Aorta (tissue), 5 donors: ENCODE results near the gene SERPINB10. TPM values are rescaled to one million over a fixed set of nuclear protein-coding genes. Genes with fewer than 3 reads are reported as not detected.
A peak's percentile ranks its signal among the peaks of the same experiment; 100 is the strongest.

ENCODE experiments used
- ATAC-seq: fragments of 200-7000 bp; cut with Tn5 transposase; one replicate; pipeline ENCODE4 v1.9.1; 2022; ENCODE audit warnings: moderate library complexity; ENCODE audit not compliant: low FRiP score
- DNase-seq, 2 donors: peaks; one replicate each; pipeline ENCODE4 v3.0.0-alpha.2; 2020
- H3K27ac ChIP-seq, 2 donors: one replicate each; pipeline ENCODE4 v1.5.1; 2013; ENCODE audit warnings: low read length in 2 of 2, mild to moderate bottlenecking in 2 of 2, moderate library complexity in 2 of 2, control low read depth in 1 of 2, inconsistent platforms in 1 of 2, low read depth in 1 of 2
- H3K27me3 ChIP-seq, 2 donors: one replicate each; pipeline ENCODE4 v1.6.1; 2013; ENCODE audit warnings: control low read depth in 1 of 2, low read length in 1 of 2, mild to moderate bottlenecking in 1 of 2, moderate library complexity in 1 of 2; ENCODE audit not compliant: insufficient read depth in 2 of 2, control insufficient read depth in 1 of 2
- H3K36me3 ChIP-seq, 2 donors: one replicate each; pipeline ENCODE4 v1.6.1; 2013; ENCODE audit warnings: control low read depth in 1 of 2, low read length in 1 of 2, mild to moderate bottlenecking in 1 of 2; ENCODE audit not compliant: insufficient read depth in 2 of 2, control insufficient read depth in 1 of 2
- H3K4me1 ChIP-seq, 2 donors: one replicate each; pipeline ENCODE4 v1.6.1; 2013; ENCODE audit warnings: low read length in 2 of 2, control low read depth in 1 of 2, mild to moderate bottlenecking in 1 of 2, moderate library complexity in 1 of 2; ENCODE audit not compliant: insufficient read depth in 2 of 2, control insufficient read depth in 1 of 2
- H3K4me3 ChIP-seq, 2 donors: one replicate each; pipeline ENCODE4 v1.5.1; 2013; ENCODE audit warnings: low read length in 2 of 2, control low read depth in 1 of 2, mild to moderate bottlenecking in 1 of 2
- H3K9me3 ChIP-seq: one replicate; pipeline ENCODE4 v1.6.1; 2013; ENCODE audit warnings: mild to moderate bottlenecking, low read length; ENCODE audit not compliant: control insufficient read depth
- WGBS, 2 donors: extraction: QIAGEN DNeasy Blood & Tissue Kit; methylation state at CpG; one replicate each; pipeline ENCODE4 v1.1.7; 2013; 5-methylcytosine and 5-hydroxymethylcytosine counted together
- intact Hi-C, 2 donors: fragments of 100-400 bp; cut with DNase I; formaldehyde crosslinking; loops; one replicate each; pipeline versions ENCODE4 v1.14.2 to v1.15.0; 2022
- polyA plus RNA-seq, 2 donors: library from polyadenylated mRNA; stranded (reverse); fragments of 200-250 nt; gene quantifications; one replicate each; pipeline ENCODE4 v1.2.3, GENCODE V29; 2013
- total RNA-seq, 2 donors: library from RNA; stranded (reverse); fragmentation: NEBNext Ultra II Directional; extraction: Animal tissue kit (Norgen Biotek cat#: 25700); gene quantifications; one replicate each; pipeline ENCODE4 v1.2.1, GENCODE V29; 2021
- donor health status: healthy with polysubstance abuse.
- donor health status: Bipolar disorder and iron deficiency.
- donor health status: DM: no; HTN: no; CAD: no.
- donor health status: DM: no; HTN: no; CAD: no.
- donor health status: DM: yes; HTN: yes; CAD: no.

The SERPINB10 gene
- total and polyA plus RNA-seq, 4 donors: not detected

DNA sequence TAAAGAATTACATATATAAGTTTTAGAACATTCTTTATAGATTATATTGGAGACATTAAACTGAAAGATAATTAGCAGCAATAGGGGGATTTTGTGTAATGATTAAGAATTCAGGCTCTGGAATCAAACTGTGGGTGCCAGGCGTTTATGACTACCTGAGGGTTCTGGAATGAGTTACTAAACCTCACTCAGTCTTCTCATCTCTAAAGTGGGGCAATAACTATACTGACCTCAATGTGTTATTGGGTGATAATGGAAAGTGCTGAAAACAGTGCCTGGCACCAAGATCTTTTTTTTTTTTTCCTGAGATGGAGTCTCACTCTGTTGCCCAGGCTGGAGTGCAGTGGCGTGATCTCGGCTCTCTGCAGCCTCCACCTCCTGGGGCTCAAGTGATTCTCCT lies 69.3 kb downstream of the SERPINB10 start:
- no peaks in the 10 kb centered on the region for H3K4me1 ChIP-seq
- H3K4me3 ChIP-seq: no peak overlapping the region
- DNase-seq: no peak
- H3K27ac ChIP-seq: no peak overlapping the region
- whole genome bisulfite sequencing, 2 donors: 95% methylated on average over 3 of the region's 3 CpGs
- ATAC-seq: no peak
- peaks cover under 1% of the 10 kb centered on the region for H3K9me3 ChIP-seq
- H3K36me3 ChIP-seq: peaks cover 0 to 1% of the 10 kb centered on the region in 2 donors
- no peaks in the 10 kb centered on the region for H3K27me3 ChIP-seq
- intact Hi-C loops: no loop called here

DNA sequence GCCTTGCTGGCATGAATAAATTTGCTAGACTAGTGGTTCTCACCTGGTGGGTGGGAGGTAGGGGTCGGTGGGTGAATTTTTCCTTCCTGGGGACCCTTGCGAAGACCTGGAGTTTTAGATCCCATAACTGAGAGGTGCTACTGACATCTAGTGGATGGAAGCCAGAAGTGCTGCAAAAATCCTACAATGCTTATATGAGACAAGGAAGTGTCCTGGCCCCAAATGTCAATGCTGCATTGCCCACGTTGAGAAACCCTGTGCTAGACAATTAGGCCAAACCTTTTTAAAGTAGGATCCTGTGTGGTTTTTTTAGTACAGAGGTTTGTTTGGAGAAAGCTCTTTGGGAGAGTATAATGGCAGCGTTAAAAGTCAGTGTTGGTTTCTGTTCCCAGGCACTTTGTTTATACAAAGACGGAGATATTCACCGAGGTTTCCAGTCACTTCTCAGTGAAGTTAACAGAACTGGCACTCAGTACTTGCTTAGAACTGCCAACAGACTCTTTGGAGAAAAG lies 71.7 kb downstream of the SERPINB10 start:
- H3K4me1 ChIP-seq: no peaks in the 10 kb centered on the region
- peaks cover 2% of the 10 kb centered on the region for H3K9me3 ChIP-seq
- no peaks in the 10 kb centered on the region for H3K27me3 ChIP-seq
- intact Hi-C loops: loop anchor here in 1 of 2 donors (2.0 kb wide), 1 partner anchor 15 kb away; no protein-coding TSS in a partner anchor
- ATAC-seq: peak; percentile 87
- H3K4me3 ChIP-seq: peak overlapping the region; percentile 43 to 45
- WGBS, 2 donors: 1 to 2% methylated on average over 6 of the region's 6 CpGs
- DNase-seq: no peak
- peaks cover 0 to 5% of the 10 kb centered on the region in 2 donors for H3K36me3 ChIP-seq
- H3K27ac ChIP-seq: peak overlapping the region; percentile 12 to 76

DNA sequence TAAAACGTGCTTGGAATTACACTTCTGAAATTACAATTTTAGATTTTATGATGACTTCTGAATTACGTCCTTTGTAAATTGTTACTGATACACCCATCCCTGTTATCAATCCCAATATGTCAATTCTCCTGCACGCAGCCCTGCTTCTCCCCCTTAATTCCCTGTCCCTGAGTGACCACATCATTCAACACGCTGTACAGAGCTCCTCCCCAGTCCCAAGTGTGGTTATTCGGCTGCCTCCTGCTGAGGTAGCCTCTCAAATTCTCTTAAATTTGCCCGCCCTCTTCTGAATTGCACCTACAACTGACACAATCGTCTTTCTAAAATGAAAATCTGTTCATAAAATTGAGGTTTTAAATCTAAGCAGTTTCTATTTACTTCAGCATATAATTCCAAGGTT lies 72.3 kb downstream of the SERPINB10 start:
- WGBS, 2 donors: 14 to 17% methylated on average over 7 of the region's 7 CpGs
- peaks cover 2% of the 10 kb centered on the region for H3K9me3 ChIP-seq
- peak overlapping the region in 1 of 2 donors; percentile 55 for H3K27ac ChIP-seq
- no peak for DNase-seq
- intact Hi-C loops: no loop called here
- no peaks in the 10 kb centered on the region for H3K27me3 ChIP-seq
- H3K4me1 ChIP-seq: no peaks in the 10 kb centered on the region
- H3K36me3 ChIP-seq: peaks cover 0 to 6% of the 10 kb centered on the region in 2 donors
- peak overlapping the region in 1 of 2 donors; percentile 45 for H3K4me3 ChIP-seq
- ATAC-seq: no peak

DNA sequence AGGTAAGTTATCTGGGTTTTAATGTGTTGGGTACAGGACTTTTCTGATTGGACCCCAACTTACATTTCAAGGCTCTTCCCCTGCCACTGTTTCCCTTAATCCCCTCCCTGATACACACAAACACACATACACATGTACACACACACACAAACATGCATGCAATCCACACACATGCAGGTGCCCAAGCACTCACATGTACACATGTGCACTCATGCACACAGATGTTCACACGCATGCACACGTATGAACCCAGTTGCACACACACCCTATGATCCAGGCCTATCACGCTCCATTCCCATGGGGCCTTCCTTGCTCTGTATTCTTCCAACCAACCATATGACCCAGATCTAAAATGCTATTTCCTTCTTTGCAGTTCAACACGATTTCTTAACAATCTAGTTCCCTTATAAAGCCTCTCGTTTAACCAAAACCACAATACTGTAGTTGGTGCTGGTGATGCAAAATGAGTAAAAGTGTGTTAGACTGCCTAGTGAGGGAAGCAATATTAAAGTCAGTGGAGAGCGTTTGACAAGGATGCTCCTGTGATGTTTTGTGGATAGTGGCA lies 73.2 kb downstream of the SERPINB10 start:
- WGBS, 2 donors: 85 to 88% methylated on average over 6 of the region's 6 CpGs
- H3K36me3 ChIP-seq: peaks cover 0 to 7% of the 10 kb centered on the region in 2 donors
- intact Hi-C loops: no loop called here
- DNase-seq (no peak), ATAC-seq (no peak)
- peaks cover 2% of the 10 kb centered on the region for H3K9me3 ChIP-seq
- no peaks in the 10 kb centered on the region for H3K4me1 ChIP-seq
- no peak overlapping the region for H3K27ac ChIP-seq
- H3K4me3 ChIP-seq: no peak overlapping the region
- H3K27me3 ChIP-seq: no peaks in the 10 kb centered on the region

DNA sequence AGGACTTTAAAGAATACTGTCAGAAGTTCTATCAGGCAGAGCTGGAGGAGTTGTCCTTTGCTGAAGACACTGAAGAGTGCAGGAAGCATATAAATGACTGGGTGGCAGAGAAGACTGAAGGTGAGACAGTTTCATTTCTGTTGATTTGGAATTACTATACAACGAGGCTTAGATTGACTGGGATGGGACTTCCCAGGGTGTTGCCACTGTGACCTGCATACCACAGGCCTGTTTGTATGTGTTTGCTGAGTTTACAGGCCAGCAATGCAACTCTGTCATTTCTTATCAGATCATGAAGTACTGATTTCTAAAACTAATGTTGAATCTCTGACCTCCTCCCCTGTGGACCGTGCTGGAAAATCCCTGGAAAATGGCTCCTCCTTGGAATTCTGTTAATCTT lies 74.0 kb downstream of the SERPINB10 start:
- intact Hi-C loops: no loop called here

DNA sequence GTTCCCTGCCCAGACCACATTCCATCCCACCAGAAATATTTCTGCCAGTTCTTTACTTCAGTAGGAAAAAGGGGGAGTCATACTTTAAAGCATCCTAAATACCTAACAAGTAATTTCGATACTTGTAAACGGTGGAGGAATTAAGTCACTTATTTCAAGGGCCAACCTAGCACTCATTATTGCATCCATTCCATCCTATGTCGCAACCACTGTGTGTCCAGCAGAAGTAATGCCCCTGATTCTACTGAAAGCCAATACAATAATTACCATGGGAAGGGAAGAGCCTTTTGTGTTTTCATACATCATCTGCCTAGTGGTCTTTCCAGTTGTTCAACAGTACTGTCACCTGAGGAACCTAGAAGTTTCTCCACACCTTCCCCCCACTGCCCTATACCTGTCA lies 74.6 kb downstream of the SERPINB10 start:
- 88 to 94% methylated on average over 3 of the region's 3 CpGs for WGBS, 2 donors
- DNase-seq: no peak
- Histone ChIP-seq H3K4me1 (no peaks in the 10 kb centered on the region), H3K9me3 (peaks cover 2% of the 10 kb centered on the region), H3K36me3 (peaks cover 3 to 11% of the 10 kb centered on the region in 2 donors), H3K27me3 (no peaks in the 10 kb centered on the region), H3K4me3 (no peak overlapping the region), H3K27ac (no peak overlapping the region)
- no peak for ATAC-seq
- intact Hi-C loops: no loop called here

More for the DNA sequence above, 74.0 kb downstream of the SERPINB10 start:
- WGBS, 2 donors: 83 to 91% methylated on average over 2 of the region's 2 CpGs
- Histone ChIP-seq H3K36me3 (peaks cover 0 to 7% of the 10 kb centered on the region in 2 donors), H3K9me3 (peaks cover 2% of the 10 kb centered on the region), H3K4me3 (no peak overlapping the region), H3K27ac (no peak overlapping the region), H3K27me3 (no peaks in the 10 kb centered on the region), H3K4me1 (no peaks in the 10 kb centered on the region)
- no peak for ATAC-seq
- DNase-seq: no peak

Other genes starting within 250 kb of the SERPINB10 start
- gene SERPINB3, start 246.1 kb upstream of the SERPINB10 start, total RNA-seq: not detected
- under 1 TPM in 1 of 2 donors, not detected in 1; 0.51 TPM for gene SERPINB3, start 246.1 kb upstream of the SERPINB10 start, polyA plus RNA-seq
- not detected for gene SERPINB11, start 205.0 kb upstream of the SERPINB10 start, total RNA-seq
- gene SERPINB11, start 205.0 kb upstream of the SERPINB10 start, polyA plus RNA-seq: not detected
- not detected for gene SERPINB7, start 132.5 kb upstream of the SERPINB10 start, total RNA-seq
- not detected for gene SERPINB7, start 132.5 kb upstream of the SERPINB10 start, polyA plus RNA-seq
- 1 to 10 TPM in 1 of 2 donors, under 1 TPM in 1; 0.27 to 2.0 TPM for gene SERPINB2, start 20.3 kb upstream of the SERPINB10 start, total RNA-seq
- under 1 TPM; 0.25 to 0.97 TPM for gene SERPINB2, start 20.3 kb upstream of the SERPINB10 start, polyA plus RNA-seq
- under 1 TPM; 0.16 to 0.60 TPM for gene HMSD, start 41.3 kb downstream of the SERPINB10 start, total RNA-seq
- gene HMSD, start 41.3 kb downstream of the SERPINB10 start, polyA plus RNA-seq: under 1 TPM in 1 of 2 donors, not detected in 1; 0.25 TPM
- gene SERPINB8, start 62.1 kb downstream of the SERPINB10 start, total RNA-seq: 10 to 100 TPM; 17.9 to 34.8 TPM
- 10 to 100 TPM; 11.5 to 11.8 TPM for gene SERPINB8, start 62.1 kb downstream of the SERPINB10 start, polyA plus RNA-seq
- not detected for gene LINC00305, start 241.1 kb downstream of the SERPINB10 start, total RNA-seq
- gene LINC00305, start 241.1 kb downstream of the SERPINB10 start, polyA plus RNA-seq: not detected